ENCODE data around the gene TMEM243. TPM values are rescaled to one million over a fixed set of nuclear protein-coding genes. Genes with fewer than 3 reads are reported as not detected.
A peak's percentile ranks its signal among the peaks of the same experiment; 100 is the strongest.

TMEM243 gene
- total RNA-seq, 1 donor from 2014 or later = 25.4 TPM

DNA sequence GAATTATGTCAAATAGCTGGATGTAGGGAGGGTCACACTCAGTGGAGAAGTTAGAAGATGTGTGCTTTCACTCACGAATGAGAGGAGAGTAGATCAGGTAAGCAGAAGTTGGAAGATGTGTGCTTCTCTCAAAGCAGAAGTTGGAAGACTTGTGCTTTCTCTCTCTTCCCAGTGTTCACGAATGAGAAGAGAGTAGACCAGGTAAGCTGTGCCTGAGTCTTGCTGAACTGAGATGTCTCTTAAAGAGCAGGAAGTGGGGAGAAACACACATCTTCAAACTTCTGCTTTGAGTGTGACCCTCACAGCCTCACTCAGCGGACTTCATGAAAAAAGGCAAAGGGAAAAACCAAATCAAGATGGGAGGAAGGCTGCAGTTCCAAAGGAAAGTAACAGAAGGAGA is 7.0 kb upstream of the TMEM243 start:
- Mint-ChIP-seq H3K27ac (ENCODE audit: unreplicated experiment) (no peak overlapping the region), H3K9me3 (ENCODE audit: unreplicated experiment) (no peaks in the 10 kb centered on the region), H3K36me3 (ENCODE audit: low read depth, unreplicated experiment) (no peaks in the 10 kb centered on the region), H3K27me3 (ENCODE audit: low read depth, unreplicated experiment) (peaks cover 8% of the 10 kb centered on the region), H3K4me3 (ENCODE audit: unreplicated experiment) (no peak overlapping the region), H3K4me1 (ENCODE audit: low read depth, unreplicated experiment) (no peaks in the 10 kb centered on the region)
- Histone ChIP-seq H3K4me2 (ENCODE audit: low read length) (no peak overlapping the region), H3K27ac (ENCODE audit: low read depth, low read length) (no peak overlapping the region), H3K9ac (ENCODE audit: low read length) (no peak overlapping the region), H2AFZ (ENCODE audit: low read depth, low read length) (no peak overlapping the region), H3K36me3 (ENCODE audit: insufficient read depth, low read length) (no peaks in the 10 kb centered on the region), H3K79me2 (ENCODE audit: insufficient read depth, low read length) (no peaks in the 10 kb centered on the region), H3K4me1 (ENCODE audit: insufficient read depth, low read length) (no peaks in the 10 kb centered on the region), H3K27me3 (ENCODE audit: insufficient read depth, low read length) (peaks cover 5% of the 10 kb centered on the region), H3K4me3 (ENCODE audit: insufficient read depth, low read depth, low read length) (no peak overlapping the region), H4K20me1 (ENCODE audit: insufficient read depth, low read length) (no peaks in the 10 kb centered on the region), H3K9me3 (ENCODE audit: insufficient read depth, low read depth, low read length) (no peaks in the 10 kb centered on the region)
- FAIRE-seq = no peak
- no peak for TF ChIP-seq EZH2 (IDR thresholded peaks at IDR 0.05; ENCODE audit: insufficient read depth, low read length)
- DNase-seq (ENCODE audit: low read depth) = no peak

DNA sequence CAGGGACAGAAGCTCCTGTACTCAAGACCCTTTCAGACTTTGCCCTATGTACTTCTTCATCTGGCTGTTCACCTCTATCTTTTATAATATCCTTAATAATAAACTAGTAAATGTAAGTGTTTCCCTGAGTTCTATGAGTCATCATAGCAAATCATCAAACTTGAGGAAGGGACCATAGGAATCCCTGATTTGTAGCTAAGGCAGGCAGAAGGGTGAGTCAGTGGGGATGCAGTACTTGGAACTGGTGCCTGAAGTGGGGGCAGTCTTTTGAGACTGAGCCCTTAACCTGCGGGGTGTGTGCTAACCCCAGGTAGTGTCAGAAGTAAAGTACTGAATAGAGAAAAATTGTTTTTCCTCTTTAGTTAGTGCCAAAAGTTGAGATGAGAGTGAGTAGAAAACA is 6.2 kb upstream of the TMEM243 start:
- Histone ChIP-seq H3K27ac (ENCODE audit: low read depth, low read length) (no peak overlapping the region), H3K36me3 (ENCODE audit: insufficient read depth, low read length) (no peaks in the 10 kb centered on the region), H3K4me3 (ENCODE audit: insufficient read depth, low read depth, low read length) (no peak overlapping the region), H3K4me1 (ENCODE audit: insufficient read depth, low read length) (peaks cover 2% of the 10 kb centered on the region), H3K79me2 (ENCODE audit: insufficient read depth, low read length) (no peaks in the 10 kb centered on the region), H3K9ac (ENCODE audit: low read length) (no peak overlapping the region), H3K27me3 (ENCODE audit: insufficient read depth, low read length) (peaks cover 6% of the 10 kb centered on the region), H3K4me2 (ENCODE audit: low read length) (no peak overlapping the region), H4K20me1 (ENCODE audit: insufficient read depth, low read length) (no peaks in the 10 kb centered on the region), H2AFZ (ENCODE audit: low read depth, low read length) (no peak overlapping the region), H3K9me3 (ENCODE audit: insufficient read depth, low read depth, low read length) (no peaks in the 10 kb centered on the region)
- H3K4me3 Mint-ChIP-seq (ENCODE audit: unreplicated experiment) = no peak overlapping the region
- FAIRE-seq = no peak
- H3K36me3 Mint-ChIP-seq (ENCODE audit: low read depth, unreplicated experiment) = no peaks in the 10 kb centered on the region
- peaks cover 8% of the 10 kb centered on the region for H3K27me3 Mint-ChIP-seq (ENCODE audit: low read depth, unreplicated experiment)
- DNase-seq (ENCODE audit: low read depth) = peak; percentile 45
- H3K27ac Mint-ChIP-seq (ENCODE audit: unreplicated experiment) = no peak overlapping the region
- no peaks in the 10 kb centered on the region for H3K9me3 Mint-ChIP-seq (ENCODE audit: unreplicated experiment)
- H3K4me1 Mint-ChIP-seq (ENCODE audit: low read depth, unreplicated experiment) = no peaks in the 10 kb centered on the region
- TF ChIP-seq, protein P1, sequence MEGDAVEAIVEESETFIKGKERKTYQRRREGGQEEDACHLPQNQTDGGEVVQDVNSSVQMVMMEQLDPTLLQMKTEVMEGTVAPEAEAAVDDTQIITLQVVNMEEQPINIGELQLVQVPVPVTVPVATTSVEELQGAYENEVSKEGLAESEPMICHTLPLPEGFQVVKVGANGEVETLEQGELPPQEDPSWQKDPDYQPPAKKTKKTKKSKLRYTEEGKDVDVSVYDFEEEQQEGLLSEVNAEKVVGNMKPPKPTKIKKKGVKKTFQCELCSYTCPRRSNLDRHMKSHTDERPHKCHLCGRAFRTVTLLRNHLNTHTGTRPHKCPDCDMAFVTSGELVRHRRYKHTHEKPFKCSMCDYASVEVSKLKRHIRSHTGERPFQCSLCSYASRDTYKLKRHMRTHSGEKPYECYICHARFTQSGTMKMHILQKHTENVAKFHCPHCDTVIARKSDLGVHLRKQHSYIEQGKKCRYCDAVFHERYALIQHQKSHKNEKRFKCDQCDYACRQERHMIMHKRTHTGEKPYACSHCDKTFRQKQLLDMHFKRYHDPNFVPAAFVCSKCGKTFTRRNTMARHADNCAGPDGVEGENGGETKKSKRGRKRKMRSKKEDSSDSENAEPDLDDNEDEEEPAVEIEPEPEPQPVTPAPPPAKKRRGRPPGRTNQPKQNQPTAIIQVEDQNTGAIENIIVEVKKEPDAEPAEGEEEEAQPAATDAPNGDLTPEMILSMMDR (IDR thresholded peaks at IDR 0.05; ENCODE audit: insufficient read depth, low read depth, low read length) = no peak
- TF ChIP-seq EZH2 (IDR thresholded peaks at IDR 0.05; ENCODE audit: insufficient read depth, low read length) = no peak

DNA sequence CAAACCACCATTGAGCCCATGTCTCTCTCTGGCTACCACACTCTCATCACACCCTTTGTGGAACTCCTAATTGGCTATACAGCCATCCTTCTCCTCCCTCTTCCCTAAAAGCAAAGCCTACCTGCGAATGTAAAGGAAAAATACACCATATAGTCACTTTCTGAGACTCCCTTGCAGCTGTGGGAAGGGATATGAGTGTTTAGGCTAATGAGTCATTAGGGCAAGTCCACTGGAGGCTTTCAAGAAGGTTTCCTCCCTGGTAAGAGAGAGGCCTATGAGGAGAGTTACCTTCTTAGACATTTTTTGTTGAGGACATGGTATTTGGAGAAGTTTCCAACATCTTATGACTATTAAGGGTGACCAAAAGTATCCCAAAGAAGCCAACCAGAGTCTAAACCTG is 4.1 kb upstream of the TMEM243 start:
- Mint-ChIP-seq H3K27ac (ENCODE audit: unreplicated experiment) (no peak overlapping the region), H3K4me1 (ENCODE audit: low read depth, unreplicated experiment) (no peaks in the 10 kb centered on the region), H3K9me3 (ENCODE audit: unreplicated experiment) (no peaks in the 10 kb centered on the region), H3K36me3 (ENCODE audit: low read depth, unreplicated experiment) (no peaks in the 10 kb centered on the region), H3K27me3 (ENCODE audit: low read depth, unreplicated experiment) (peaks cover 8% of the 10 kb centered on the region), H3K4me3 (ENCODE audit: unreplicated experiment) (no peak overlapping the region)
- no peak for FAIRE-seq
- peaks cover 6% of the 10 kb centered on the region for H3K27me3 ChIP-seq (ENCODE audit: insufficient read depth, low read length)
- H4K20me1 ChIP-seq (ENCODE audit: insufficient read depth, low read length) = peaks cover 5% of the 10 kb centered on the region
- H2AFZ ChIP-seq (ENCODE audit: low read depth, low read length) = no peak overlapping the region
- no peak overlapping the region for H3K4me2 ChIP-seq (ENCODE audit: low read length)
- DNase-seq (ENCODE audit: low read depth) = no peak
- no peaks in the 10 kb centered on the region for H3K9me3 ChIP-seq (ENCODE audit: insufficient read depth, low read depth, low read length)
- no peaks in the 10 kb centered on the region for H3K36me3 ChIP-seq (ENCODE audit: insufficient read depth, low read length)
- H3K79me2 ChIP-seq (ENCODE audit: insufficient read depth, low read length) = peaks cover 14% of the 10 kb centered on the region
- no peak overlapping the region for H3K27ac ChIP-seq (ENCODE audit: low read depth, low read length)
- H3K9ac ChIP-seq (ENCODE audit: low read length) = no peak overlapping the region
- no peak for TF ChIP-seq EZH2 (IDR thresholded peaks at IDR 0.05; ENCODE audit: insufficient read depth, low read length)
- TF ChIP-seq, protein P1 (IDR thresholded peaks at IDR 0.05; ENCODE audit: insufficient read depth, low read depth, low read length) = no peak
- H3K4me3 ChIP-seq (ENCODE audit: insufficient read depth, low read depth, low read length) = no peak overlapping the region
- peaks cover 7% of the 10 kb centered on the region for H3K4me1 ChIP-seq (ENCODE audit: insufficient read depth, low read length)
